ENCODE results near the gene MEGF11. TPM values are rescaled to one million over a fixed set of nuclear protein-coding genes. Genes with fewer than 3 reads are reported as not detected.

MEGF11 gene
- total RNA-seq, 1 donor from 2014 or later: 0.77 TPM

DNA sequence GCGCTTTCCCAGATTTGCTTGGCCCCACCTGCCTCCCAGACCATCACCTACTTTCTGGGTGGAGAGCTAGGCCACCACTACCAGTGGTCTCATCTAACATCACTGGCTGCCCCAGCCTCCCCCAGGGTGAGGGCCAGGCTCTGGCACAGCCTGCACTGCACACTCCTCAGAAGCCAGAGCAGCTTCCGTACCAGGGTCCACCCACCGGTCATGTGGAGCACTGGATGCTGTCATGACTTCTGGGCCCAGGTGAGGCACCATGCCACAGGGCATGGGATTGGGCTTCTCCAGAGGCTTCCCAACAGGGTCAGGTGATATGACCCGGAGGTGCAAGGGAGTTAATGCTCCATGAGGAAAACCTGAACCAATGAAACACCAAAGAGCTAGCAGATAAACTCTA, 14.0 kb downstream of the MEGF11 start:
- TF ChIP-seq, protein P1, sequence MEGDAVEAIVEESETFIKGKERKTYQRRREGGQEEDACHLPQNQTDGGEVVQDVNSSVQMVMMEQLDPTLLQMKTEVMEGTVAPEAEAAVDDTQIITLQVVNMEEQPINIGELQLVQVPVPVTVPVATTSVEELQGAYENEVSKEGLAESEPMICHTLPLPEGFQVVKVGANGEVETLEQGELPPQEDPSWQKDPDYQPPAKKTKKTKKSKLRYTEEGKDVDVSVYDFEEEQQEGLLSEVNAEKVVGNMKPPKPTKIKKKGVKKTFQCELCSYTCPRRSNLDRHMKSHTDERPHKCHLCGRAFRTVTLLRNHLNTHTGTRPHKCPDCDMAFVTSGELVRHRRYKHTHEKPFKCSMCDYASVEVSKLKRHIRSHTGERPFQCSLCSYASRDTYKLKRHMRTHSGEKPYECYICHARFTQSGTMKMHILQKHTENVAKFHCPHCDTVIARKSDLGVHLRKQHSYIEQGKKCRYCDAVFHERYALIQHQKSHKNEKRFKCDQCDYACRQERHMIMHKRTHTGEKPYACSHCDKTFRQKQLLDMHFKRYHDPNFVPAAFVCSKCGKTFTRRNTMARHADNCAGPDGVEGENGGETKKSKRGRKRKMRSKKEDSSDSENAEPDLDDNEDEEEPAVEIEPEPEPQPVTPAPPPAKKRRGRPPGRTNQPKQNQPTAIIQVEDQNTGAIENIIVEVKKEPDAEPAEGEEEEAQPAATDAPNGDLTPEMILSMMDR (IDR thresholded peaks at IDR 0.05; ENCODE audit: unreplicated experiment): no peak
- H3K4me3 Mint-ChIP-seq (ENCODE audit: unreplicated experiment): no peak overlapping the region
- H3K36me3 Mint-ChIP-seq (ENCODE audit: low read depth, unreplicated experiment): no peaks in the 10 kb centered on the region
- H3K9me3 Mint-ChIP-seq (ENCODE audit: unreplicated experiment): no peaks in the 10 kb centered on the region
- H3K27ac Mint-ChIP-seq (ENCODE audit: unreplicated experiment): no peak overlapping the region
- no peaks in the 10 kb centered on the region for H3K4me1 Mint-ChIP-seq (ENCODE audit: unreplicated experiment)
- peaks cover 13% of the 10 kb centered on the region for H3K27me3 Mint-ChIP-seq (ENCODE audit: unreplicated experiment)
- no peak for DNase-seq (ENCODE audit: low spot score)

DNA sequence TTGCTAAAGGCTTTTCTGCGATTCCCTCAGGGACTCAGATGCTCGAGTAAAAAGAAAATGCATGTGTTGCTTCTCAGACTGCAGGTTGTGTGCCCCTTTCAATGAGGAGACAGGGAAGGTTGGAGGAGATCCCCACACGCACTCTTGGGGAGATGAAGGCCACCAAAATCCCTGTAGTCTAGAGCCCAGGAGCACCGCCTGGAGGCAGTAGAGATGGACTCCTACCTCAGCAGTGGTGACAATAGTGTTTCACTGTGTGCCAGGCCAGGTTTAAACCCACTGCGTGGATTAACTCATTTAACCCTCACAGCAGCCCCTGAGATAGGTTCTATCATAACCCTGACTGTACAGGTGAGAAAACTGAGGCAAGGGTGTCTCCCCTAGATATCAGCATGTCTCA, 15.2 kb downstream of the MEGF11 start:
- TF ChIP-seq, protein P1 (IDR thresholded peaks at IDR 0.05; ENCODE audit: unreplicated experiment): no peak
- no peaks in the 10 kb centered on the region for H3K4me1 Mint-ChIP-seq (ENCODE audit: unreplicated experiment)
- no peak overlapping the region for H3K27ac Mint-ChIP-seq (ENCODE audit: unreplicated experiment)
- H3K9me3 Mint-ChIP-seq (ENCODE audit: unreplicated experiment): no peaks in the 10 kb centered on the region
- DNase-seq (ENCODE audit: low spot score): no peak
- H3K27me3 Mint-ChIP-seq (ENCODE audit: unreplicated experiment): peaks cover 13% of the 10 kb centered on the region
- H3K36me3 Mint-ChIP-seq (ENCODE audit: low read depth, unreplicated experiment): no peaks in the 10 kb centered on the region
- no peak overlapping the region for H3K4me3 Mint-ChIP-seq (ENCODE audit: unreplicated experiment)

DNA sequence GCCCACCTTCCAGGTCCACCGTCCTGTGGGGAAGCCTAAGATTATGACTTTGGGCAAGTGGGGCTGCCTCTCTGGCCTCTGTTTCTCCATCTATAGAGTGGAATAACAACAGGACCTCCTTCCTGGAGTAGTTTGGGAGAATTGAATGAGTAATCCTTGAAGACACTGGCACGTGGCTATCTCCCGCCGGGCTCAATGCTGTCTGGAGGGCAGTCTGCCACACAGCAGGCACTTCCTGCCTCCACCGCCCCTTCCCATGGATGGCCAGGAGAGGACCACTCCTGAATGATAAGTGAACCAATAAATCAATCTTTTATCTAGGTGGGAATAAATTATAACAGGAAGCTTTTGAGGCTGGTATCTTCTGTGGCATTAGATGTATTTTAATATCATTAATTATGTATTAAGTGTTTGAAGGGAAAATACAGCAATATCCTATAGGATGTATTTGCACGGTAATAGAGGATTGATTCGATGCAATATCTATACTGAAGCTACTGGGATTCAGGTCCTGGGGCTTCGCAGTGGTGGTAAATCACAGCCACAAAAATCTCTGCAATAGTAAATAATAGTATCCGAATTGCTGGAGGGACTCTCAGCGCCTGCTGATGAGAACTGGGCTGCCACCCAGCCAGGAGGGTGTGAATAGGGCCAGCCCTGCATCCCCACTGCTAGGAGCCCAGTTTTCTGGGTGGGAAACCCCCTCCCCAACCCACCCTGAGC, 15.9 kb downstream of the MEGF11 start:
- Mint-ChIP-seq H3K4me1 (ENCODE audit: unreplicated experiment) (no peaks in the 10 kb centered on the region), H3K27me3 (ENCODE audit: unreplicated experiment) (peaks cover 13% of the 10 kb centered on the region), H3K4me3 (ENCODE audit: unreplicated experiment) (no peak overlapping the region), H3K27ac (ENCODE audit: unreplicated experiment) (no peak overlapping the region), H3K36me3 (ENCODE audit: low read depth, unreplicated experiment) (no peaks in the 10 kb centered on the region), H3K9me3 (ENCODE audit: unreplicated experiment) (no peaks in the 10 kb centered on the region)
- TF ChIP-seq, protein P1 (IDR thresholded peaks at IDR 0.05; ENCODE audit: unreplicated experiment): no peak
- no peak for DNase-seq (ENCODE audit: low spot score)

DNA sequence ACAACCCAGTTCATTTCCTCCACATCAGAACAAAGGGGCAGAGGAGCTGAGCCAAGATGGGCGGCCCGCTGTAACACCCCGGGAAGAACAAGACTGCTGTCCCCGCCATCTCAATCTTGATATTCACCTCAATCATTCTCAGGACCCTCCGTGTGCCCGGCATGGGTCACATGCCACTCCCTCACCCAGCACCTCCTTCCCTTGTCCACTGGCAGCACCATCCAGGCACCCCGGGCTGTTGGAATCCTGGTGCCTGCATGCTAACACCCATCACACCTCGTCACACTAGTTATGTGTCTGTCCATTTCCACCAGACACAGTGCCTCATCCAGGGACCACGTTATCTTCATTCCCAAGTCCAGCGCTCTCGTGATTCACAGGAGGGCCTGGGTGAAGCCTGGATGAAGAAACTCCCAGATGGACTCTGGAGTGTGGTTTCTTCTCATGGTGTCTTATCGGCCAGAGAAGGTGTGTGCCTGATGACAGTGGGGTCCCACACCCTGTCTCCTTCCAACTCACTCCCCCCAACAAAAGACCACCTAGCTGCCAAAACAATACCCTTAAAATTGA, 16.7 kb downstream of the MEGF11 start:
- Mint-ChIP-seq H3K27ac (ENCODE audit: unreplicated experiment) (no peak overlapping the region), H3K4me1 (ENCODE audit: unreplicated experiment) (no peaks in the 10 kb centered on the region), H3K4me3 (ENCODE audit: unreplicated experiment) (no peak overlapping the region), H3K36me3 (ENCODE audit: low read depth, unreplicated experiment) (no peaks in the 10 kb centered on the region), H3K27me3 (ENCODE audit: unreplicated experiment) (peaks cover 13% of the 10 kb centered on the region), H3K9me3 (ENCODE audit: unreplicated experiment) (no peaks in the 10 kb centered on the region)
- TF ChIP-seq, protein P1 (IDR thresholded peaks at IDR 0.05; ENCODE audit: unreplicated experiment): no peak
- DNase-seq (ENCODE audit: low spot score): no peak

DNA sequence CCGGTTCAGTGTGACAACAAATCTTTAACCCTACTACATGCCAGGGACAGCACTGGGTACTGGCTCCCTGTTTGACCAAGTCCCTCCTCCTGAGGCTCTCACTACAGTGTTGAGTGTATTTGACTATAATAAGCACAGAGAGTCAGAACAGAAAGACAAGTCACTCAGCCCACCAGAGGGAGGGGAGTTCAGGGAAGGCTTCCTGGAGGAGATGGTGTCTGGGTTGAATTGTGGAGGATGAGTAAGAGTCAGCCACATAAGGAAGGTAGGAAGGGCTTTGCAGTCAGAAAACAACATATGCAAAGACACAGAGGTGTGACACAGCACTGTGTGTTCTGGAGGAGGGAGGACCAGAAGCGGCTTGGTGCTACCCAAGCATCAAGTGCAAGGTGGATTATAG, 17.7 kb downstream of the MEGF11 start:
- Mint-ChIP-seq H3K4me1 (ENCODE audit: unreplicated experiment) (no peaks in the 10 kb centered on the region), H3K4me3 (ENCODE audit: unreplicated experiment) (no peak overlapping the region), H3K9me3 (ENCODE audit: unreplicated experiment) (no peaks in the 10 kb centered on the region), H3K27ac (ENCODE audit: unreplicated experiment) (no peak overlapping the region), H3K27me3 (ENCODE audit: unreplicated experiment) (peaks cover 13% of the 10 kb centered on the region), H3K36me3 (ENCODE audit: low read depth, unreplicated experiment) (no peaks in the 10 kb centered on the region)
- TF ChIP-seq, protein P1 (IDR thresholded peaks at IDR 0.05; ENCODE audit: unreplicated experiment): no peak
- no peak for DNase-seq (ENCODE audit: low spot score)
